AML-193 (cell line): ENCODE results near the gene C8A.

Source experiments
- DNase-seq, 2 experiments: peaks; one replicate each; lab custom pipeline; 2025; lab: John Stamatoyannopoulos, UW

C8A gene

DNA sequence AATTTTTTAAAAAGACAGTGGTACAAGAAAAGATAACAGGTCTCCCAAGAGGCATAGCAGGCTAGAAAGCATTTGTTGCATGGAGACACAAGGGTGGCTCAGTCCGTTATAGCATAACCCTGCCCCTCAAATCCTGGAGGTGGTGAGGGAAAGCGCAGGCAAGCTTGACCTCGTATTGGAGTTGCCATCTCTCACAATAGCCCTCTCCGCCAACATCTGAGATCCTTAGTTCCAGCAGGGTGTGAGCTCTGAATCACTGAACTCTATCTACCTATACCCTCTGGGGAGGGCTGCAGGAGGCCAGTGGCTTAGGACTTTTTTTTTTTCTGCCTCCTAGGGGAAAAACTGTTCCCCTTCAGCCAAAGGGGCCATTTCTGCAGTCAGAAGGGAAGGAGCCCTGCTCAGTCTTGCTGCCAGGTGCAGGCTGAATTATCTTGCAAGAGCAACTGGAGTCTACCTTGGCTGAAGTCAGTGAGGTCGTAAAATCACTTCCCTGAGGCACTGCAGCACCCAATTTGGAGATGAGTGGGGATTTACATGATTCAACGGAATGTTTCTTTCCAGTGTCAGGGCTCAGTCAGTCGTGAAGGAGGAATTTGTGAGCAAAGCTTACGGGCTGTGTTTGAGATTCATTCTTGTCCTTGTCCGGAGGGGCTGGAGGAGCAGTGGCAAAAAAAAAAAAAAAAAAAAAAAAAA is 17.2 kb upstream of the C8A start:
- DNase-seq = no peak

GRCh38 chr1:56838759-56839158 is 15.8 kb upstream of the C8A start:
- no peak for DNase-seq

DNA sequence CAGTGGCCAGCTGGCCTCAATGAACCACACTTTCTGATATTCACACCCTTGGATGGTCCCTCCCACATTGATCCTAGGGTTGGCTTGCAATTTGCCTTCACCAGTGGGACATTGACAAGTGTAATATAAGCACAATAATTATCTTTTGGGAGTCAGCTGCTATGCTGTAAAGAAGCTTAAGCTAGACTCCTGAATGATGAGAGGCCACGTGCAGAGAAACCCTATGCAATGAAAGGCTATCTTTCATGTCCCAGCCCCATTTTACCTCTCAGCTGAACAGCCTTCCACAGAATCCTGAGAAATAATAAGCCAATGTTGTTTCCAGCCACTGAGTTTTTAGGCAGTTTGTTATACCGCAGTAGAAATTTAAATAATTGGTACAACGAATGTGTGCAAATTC is 11.1 kb upstream of the C8A start:
- DNase-seq = no peak

- no peak for DNase-seq
These were observed 10.0 kb upstream of the C8A start for GRCh38 chr1:56844545-56845136.

GRCh38 chr1:56845343-56845742 is 9.3 kb upstream of the C8A start:
- DNase-seq = no peak

GRCh38 chr1:56849750-56850149 is 4.8 kb upstream of the C8A start:
- no peak for DNase-seq

DNA sequence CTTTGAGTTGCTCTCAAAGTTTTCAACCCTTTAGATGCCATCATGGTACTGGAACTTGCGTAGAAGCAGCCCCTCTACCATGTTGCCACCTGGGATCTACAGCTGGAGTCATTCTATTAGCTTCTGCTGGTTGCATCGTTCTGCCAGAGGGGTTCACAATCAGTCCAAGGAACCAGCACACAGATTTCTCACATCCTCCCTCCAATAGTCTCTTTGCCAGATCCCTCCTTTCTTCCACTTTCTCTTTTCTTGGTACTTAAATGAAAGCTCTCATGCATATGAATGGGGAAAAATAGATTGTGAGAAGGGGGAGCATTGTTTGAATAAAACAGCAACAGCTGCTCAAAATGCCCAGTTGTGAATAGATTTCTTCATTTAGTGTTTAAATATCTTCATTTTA is 4.2 kb upstream of the C8A start:
- no peak for DNase-seq

DNA sequence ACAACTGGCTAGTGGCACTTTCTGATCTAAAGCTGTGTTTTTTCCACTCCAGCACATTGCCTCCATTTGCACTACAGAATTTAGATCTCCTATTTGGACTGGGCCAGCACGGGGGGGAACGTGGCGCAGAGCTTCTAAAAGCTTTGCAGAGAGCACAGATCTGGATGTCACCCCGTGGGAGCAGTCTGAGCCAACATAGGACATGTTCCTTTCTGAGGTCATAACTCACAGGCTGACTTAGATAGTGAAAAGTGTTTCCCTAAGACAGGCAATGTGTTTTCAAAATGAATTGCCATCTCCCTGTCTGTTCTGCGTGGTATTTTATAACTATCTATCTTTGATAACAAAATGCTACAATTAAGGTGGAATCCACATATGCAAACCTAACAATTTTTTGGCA is 3.7 kb upstream of the C8A start:
- no peak for DNase-seq

- DNase-seq = no peak
These were observed 2.1 kb upstream of the C8A start for GRCh38 chr1:56852476-56852875.

DNA sequence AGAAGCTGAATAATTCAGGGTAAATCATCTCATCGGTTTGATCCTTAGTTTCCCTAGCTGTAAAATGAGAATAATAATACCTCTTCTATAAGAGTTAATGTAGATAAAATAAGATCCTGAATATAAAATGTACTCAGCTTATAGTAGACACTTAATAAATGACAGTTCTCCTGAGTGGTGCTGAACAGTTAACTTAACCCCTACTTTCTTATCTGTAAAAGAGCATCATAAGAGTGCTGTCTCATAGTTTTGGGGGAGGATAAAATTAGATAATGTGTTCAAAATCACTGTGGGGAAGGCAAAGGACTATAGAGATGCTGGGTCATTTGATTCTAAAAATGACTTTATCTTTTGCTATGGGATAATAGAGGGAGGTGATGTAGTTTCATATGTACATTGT is 593 bp downstream of the C8A start:
- DNase-seq = no peak

GRCh38 chr1:56856186-56856585 is 1.6 kb downstream of the C8A start:
- no peak for DNase-seq

DNA sequence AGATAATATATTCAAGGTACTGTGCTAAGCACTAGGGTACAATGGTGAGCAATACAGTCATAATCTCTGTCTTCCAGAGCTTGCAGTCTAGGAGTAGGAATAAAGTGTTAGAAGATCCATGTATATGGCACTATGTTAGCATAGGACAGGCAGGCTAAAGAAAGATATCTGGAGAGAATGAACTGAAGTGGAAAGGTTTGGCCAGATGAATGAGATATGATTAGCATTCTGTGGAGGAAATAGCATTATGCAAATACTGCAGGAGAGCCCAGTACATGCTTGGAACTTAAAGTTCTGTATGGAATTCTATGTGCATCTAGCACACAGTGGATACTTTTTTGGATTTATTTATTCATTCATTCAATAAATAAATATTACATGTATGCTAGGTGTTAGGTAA is 4.7 kb downstream of the C8A start:
- DNase-seq = no peak

DNA sequence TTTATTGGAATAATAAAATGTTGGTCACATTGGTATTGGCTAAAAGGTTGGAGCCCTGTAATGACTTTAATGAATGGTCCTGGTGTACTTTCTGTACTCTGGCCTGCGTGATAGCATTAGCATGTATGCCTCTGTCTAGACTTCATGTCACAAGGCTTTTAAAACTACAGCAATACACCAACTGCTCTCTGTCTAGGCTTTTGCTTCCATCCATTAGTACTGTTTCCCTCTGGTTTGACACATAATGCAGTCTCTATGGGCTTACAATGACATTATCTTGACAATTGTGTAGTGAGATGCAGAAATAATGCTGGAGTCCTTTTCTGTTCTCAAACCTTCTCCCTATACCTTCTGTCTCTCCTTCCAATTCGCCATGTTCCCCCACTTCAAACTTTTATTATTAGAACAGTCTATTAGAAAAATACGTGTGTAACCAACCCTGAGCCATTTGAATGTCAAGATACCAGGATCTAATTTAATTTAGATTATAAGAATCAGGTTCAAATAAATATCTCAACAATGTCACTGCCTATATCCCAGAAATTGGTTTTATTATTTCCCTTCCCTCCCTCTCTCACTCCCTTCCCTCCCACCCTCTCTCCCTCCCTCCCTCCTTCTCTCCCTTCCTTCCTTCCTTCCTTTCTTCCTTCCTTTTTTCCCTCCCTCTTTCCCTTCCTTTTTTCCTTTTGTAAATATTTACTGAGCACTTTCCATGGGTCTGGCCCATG is 8.8 kb downstream of the C8A start:
- DNase-seq = no peak

DNA sequence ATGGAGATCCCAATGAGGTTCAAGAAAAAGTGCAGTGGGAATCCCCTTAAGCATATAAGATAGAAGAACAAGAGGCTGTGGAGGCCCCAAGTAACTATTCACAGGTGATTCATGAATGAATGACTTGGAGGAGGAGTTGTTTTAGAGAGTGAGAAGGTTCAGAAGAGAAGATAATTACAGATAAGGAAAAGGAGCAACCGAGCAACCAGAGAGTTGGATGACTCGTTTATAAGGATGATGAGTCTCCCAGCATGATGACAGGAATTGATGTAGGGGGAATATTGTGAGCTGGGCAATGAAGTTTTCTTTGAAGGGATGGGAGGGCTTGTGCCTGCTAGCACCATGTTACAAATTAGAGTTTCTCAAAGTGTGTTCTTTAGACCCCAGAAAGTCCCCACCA is 9.8 kb downstream of the C8A start:
- no peak for DNase-seq

- DNase-seq = no peak
These were observed 12.1 kb downstream of the C8A start for GRCh38 chr1:56866656-56867055.

DNA sequence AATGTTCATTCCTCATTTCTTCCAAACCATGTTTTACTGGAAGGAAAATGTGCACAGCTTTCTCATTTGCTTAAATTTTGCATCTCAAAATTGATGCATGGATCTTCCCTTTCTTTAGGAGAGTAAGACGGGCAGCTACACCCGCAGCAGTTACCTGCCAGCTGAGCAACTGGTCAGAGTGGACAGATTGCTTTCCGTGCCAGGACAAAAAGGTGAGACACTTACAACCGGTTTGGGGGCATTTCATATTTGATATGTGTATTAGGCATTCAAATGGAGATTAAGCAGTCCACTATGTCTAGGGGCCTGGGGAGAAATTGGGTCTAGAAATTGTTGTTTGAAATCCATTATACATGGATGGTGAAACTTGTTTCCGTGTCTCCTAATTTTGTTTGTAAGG is 12.9 kb downstream of the C8A start:
- DNase-seq = no peak

GRCh38 chr1:56868761-56869160 is 14.2 kb downstream of the C8A start:
- DNase-seq = no peak

- no peak for DNase-seq
These were observed 18.0 kb downstream of the C8A start for GRCh38 chr1:56872597-56872996.

DNA sequence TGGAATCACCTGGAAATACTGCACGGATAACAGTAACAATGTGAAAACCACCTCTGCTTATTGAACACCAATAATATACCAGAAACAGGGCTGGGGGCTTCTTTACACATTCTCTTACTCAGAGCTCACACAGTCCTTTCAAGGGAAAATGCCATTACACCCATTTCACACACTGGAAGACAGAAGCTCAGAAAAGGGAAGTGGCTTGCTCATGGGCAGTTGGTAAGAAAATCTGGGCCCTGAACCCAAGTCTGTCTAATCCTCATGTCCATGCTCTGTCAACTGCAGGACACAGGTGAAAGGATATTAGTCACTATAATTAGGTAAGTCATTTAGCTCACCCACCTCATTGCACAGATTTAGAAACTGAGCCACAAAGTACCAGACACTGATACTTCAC is 18.6 kb downstream of the C8A start:
- no peak for DNase-seq

GRCh38 chr1:56874689-56875088 is 20.1 kb downstream of the C8A start:
- DNase-seq = no peak

DNA sequence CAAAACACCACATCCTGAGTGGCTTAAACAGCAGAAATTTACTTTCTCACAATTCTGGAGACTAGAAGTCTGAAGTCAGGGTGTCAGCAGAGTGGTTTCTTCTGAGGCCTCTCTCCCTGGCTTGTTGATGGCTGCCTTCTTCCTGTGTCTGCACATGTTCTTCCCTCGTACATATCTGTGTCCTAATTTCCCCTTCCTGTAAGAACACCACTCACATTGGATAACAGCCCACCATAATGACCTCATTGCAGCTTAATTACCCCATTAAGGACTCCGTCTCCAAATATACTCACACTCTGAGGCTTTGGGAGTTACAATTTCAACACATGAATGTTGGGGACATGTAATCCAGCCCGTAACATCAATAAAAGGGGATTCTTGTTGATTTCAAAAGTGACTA is 23.4 kb downstream of the C8A start:
- no peak for DNase-seq

DNA sequence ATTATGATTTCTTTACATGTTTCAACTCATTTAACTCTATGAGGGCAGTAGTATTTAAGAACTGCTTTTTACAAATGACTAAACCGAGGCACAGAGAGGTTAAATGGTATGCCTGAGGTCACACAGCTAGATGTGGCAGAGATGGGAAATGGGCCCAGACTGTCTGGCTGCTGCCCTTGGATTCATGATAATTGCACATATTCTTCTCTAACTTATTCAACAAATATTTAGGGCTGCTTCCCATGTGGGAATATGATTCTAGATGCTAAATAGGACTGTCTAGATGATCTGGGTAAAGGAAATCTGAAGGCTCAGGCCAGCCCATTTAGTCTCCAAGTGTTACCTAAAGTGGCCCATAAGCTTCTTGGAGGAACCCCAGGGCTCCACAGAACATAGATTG is 26.2 kb downstream of the C8A start:
- no peak for DNase-seq

GRCh38 chr1:56881417-56881816 is 26.8 kb downstream of the C8A start:
- DNase-seq = no peak

- DNase-seq = no peak
These were observed 35.6 kb downstream of the C8A start for GRCh38 chr1:56890229-56890628.
